H54 (cell line): Measurements from ENCODE around the gene AKAP6.

Source experiments
- DNase-seq: peaks from one replicate; pipeline ENCODE4 v3.0.0; 2011; ENCODE audit warnings: low spot score, mixed read lengths; ENCODE audit not compliant: insufficient read length
- FAIRE-seq: peaks from 3 replicates; lab custom pipeline; 2011; peaks lifted over from hg19 to GRCh38; lab: Jason Lieb, UNC
- POLR2A ChIP-seq: IDR thresholded peaks from 2 replicates; pipeline ENCODE4 v1.6.1; 2011; ENCODE audit warnings: low read depth, mild to moderate bottlenecking, low read length

Gene AKAP6

GRCh38 chr14:32846821-32847365, 517.8 kb downstream of the AKAP6 start:
- peak; percentile 80 for FAIRE-seq
- DNase-seq: no peak
- no peak for TF ChIP-seq POLR2A

- no peak for TF ChIP-seq POLR2A
- DNase-seq (no peak), FAIRE-seq (no peak)
These were observed 518.8 kb downstream of the AKAP6 start for GRCh38 chr14:32847867-32848266.

GRCh38 chr14:32865827-32866376, 536.8 kb downstream of the AKAP6 start:
- no peak for FAIRE-seq
- DNase-seq: no peak

GRCh38 chr14:32883188-32883587, 554.1 kb downstream of the AKAP6 start:
- FAIRE-seq: no peak
- no peak for DNase-seq
- TF ChIP-seq POLR2A: no peak

More at GRCh38 chr14:32865827-32866376, 536.8 kb downstream of the AKAP6 start:
- TF ChIP-seq POLR2A: no peak
